Thyroid gland (tissue), 4 donors: Measurements from ENCODE around the gene SESN3.

Experiments
- POLR2A ChIP-seq, 2 donors: fragments of 450-650 bp; IDR thresholded peaks; one replicate each; pipeline ENCODE4 v1.6.1; 2017; ENCODE audit warnings: antibody characterized with exemption in 2 of 2, mild to moderate bottlenecking in 2 of 2, moderate library complexity in 1 of 2
- TF ChIP-seq, protein P1 (sequence below), 6 experiments: fragments of 200-600 bp in 3 of 6; fragments of 450-650 bp in 3 of 6; sonication (generic) in 3 of 6; IDR thresholded peaks; one replicate each; pipeline ENCODE4 v1.5.1; 2016 to 2019; ENCODE audit warnings: antibody characterized with exemption in 6 of 6, mild to moderate bottlenecking in 2 of 6, inconsistent platforms in 1 of 6, moderate library complexity in 1 of 6

- TF ChIP-seq, protein P1, sequence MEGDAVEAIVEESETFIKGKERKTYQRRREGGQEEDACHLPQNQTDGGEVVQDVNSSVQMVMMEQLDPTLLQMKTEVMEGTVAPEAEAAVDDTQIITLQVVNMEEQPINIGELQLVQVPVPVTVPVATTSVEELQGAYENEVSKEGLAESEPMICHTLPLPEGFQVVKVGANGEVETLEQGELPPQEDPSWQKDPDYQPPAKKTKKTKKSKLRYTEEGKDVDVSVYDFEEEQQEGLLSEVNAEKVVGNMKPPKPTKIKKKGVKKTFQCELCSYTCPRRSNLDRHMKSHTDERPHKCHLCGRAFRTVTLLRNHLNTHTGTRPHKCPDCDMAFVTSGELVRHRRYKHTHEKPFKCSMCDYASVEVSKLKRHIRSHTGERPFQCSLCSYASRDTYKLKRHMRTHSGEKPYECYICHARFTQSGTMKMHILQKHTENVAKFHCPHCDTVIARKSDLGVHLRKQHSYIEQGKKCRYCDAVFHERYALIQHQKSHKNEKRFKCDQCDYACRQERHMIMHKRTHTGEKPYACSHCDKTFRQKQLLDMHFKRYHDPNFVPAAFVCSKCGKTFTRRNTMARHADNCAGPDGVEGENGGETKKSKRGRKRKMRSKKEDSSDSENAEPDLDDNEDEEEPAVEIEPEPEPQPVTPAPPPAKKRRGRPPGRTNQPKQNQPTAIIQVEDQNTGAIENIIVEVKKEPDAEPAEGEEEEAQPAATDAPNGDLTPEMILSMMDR (IDR thresholded peaks at IDR 0.05), result no peak
- no peak for TF ChIP-seq POLR2A (IDR thresholded peaks at IDR 0.05)
These were observed 8.2 kb downstream of the SESN3 start for GRCh38 chr11:95222817-95223216.
